HL-60 (cell line): Measurements from ENCODE around the gene FOXP2.

Experiments used
- DNase-seq, 2 experiments: peaks; one replicate each; pipeline ENCODE4 v3.0.0-alpha.2; 2010 to 2020; ENCODE audit warnings: low read depth in 1 of 2, low spot score in 1 of 2
- H3K27ac ChIP-seq: fragments of 250-450 bp; sonication (Bioruptor Pico); replicated peaks from 2 replicates; pipeline ENCODE4 v1.5.1; 2020; ENCODE audit warnings: mild to moderate bottlenecking, moderate library complexity
- H3K27me3 ChIP-seq: fragments of 250-450 bp; sonication (Bioruptor Pico); 2 replicates; pipeline ENCODE4 v1.5.1; 2021; ENCODE audit warnings: mild to moderate bottlenecking, moderate library complexity; ENCODE audit not compliant: insufficient read depth, poor library complexity, severe bottlenecking
- H3K4me3 ChIP-seq: replicated peaks from 2 replicates; pipeline ENCODE4 v1.5.1; 2011; ENCODE audit warnings: mild to moderate bottlenecking, control low read depth, low read length; ENCODE audit not compliant: insufficient read depth
- GABPA ChIP-seq: IDR thresholded peaks from 2 replicates; pipeline ENCODE4 v1.6.1; 2012; ENCODE audit warnings: low read depth
- POLR2AphosphoS5 ChIP-seq: IDR thresholded peaks from 2 replicates; pipeline ENCODE4 v1.6.1; 2012; ENCODE audit warnings: low read depth
- SPI1 ChIP-seq: IDR thresholded peaks from 2 replicates; pipeline ENCODE4 v1.6.1; 2012; ENCODE audit warnings: low read depth, mild to moderate bottlenecking, borderline replicate concordance
- TF ChIP-seq, protein P1 (sequence below): IDR thresholded peaks from one replicate; pipeline ENCODE4 v1.5.1; 2011; ENCODE audit warnings: low read length, control low read depth, inconsistent platforms; ENCODE audit not compliant: insufficient read depth
- TF ChIP-seq, protein P2 (sequence below): IDR thresholded peaks from 2 replicates; pipeline ENCODE4 v1.6.1; 2012; ENCODE audit warnings: low read depth; ENCODE audit not compliant: insufficient replicate concordance

The FOXP2 gene

DNA sequence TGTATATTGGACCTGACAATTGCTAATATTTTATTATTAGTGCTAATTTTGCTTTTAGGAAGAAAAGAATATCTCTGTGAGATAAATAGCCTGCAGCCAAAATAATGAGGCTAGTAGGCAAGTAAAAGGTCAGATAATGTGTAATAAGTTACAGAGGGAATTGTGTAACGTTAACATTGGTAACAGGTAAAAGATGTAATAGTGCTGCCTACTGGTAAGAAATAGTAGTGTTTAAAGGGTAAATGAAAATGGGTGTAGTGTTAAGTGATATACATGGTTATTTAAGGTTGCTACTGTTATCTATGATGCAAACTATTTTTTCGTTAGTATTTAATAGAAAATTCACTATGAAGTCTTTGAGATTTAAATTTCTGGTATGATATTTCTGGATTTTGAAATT lies 9.2 kb upstream of the FOXP2 start:
- no peaks in the 10 kb centered on the region for H3K27me3 ChIP-seq
- H3K27ac ChIP-seq: no peak overlapping the region
- TF ChIP-seq POLR2AphosphoS5 (no peak), GABPA (no peak), SPI1 (no peak)
- TF ChIP-seq, protein P1, sequence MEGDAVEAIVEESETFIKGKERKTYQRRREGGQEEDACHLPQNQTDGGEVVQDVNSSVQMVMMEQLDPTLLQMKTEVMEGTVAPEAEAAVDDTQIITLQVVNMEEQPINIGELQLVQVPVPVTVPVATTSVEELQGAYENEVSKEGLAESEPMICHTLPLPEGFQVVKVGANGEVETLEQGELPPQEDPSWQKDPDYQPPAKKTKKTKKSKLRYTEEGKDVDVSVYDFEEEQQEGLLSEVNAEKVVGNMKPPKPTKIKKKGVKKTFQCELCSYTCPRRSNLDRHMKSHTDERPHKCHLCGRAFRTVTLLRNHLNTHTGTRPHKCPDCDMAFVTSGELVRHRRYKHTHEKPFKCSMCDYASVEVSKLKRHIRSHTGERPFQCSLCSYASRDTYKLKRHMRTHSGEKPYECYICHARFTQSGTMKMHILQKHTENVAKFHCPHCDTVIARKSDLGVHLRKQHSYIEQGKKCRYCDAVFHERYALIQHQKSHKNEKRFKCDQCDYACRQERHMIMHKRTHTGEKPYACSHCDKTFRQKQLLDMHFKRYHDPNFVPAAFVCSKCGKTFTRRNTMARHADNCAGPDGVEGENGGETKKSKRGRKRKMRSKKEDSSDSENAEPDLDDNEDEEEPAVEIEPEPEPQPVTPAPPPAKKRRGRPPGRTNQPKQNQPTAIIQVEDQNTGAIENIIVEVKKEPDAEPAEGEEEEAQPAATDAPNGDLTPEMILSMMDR: no peak
- TF ChIP-seq, protein P2, sequence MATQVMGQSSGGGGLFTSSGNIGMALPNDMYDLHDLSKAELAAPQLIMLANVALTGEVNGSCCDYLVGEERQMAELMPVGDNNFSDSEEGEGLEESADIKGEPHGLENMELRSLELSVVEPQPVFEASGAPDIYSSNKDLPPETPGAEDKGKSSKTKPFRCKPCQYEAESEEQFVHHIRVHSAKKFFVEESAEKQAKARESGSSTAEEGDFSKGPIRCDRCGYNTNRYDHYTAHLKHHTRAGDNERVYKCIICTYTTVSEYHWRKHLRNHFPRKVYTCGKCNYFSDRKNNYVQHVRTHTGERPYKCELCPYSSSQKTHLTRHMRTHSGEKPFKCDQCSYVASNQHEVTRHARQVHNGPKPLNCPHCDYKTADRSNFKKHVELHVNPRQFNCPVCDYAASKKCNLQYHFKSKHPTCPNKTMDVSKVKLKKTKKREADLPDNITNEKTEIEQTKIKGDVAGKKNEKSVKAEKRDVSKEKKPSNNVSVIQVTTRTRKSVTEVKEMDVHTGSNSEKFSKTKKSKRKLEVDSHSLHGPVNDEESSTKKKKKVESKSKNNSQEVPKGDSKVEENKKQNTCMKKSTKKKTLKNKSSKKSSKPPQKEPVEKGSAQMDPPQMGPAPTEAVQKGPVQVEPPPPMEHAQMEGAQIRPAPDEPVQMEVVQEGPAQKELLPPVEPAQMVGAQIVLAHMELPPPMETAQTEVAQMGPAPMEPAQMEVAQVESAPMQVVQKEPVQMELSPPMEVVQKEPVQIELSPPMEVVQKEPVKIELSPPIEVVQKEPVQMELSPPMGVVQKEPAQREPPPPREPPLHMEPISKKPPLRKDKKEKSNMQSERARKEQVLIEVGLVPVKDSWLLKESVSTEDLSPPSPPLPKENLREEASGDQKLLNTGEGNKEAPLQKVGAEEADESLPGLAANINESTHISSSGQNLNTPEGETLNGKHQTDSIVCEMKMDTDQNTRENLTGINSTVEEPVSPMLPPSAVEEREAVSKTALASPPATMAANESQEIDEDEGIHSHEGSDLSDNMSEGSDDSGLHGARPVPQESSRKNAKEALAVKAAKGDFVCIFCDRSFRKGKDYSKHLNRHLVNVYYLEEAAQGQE: no peak
- H3K4me3 ChIP-seq: no peak overlapping the region
- DNase-seq: peak in 1 of 2 experiments; percentile 14

DNA sequence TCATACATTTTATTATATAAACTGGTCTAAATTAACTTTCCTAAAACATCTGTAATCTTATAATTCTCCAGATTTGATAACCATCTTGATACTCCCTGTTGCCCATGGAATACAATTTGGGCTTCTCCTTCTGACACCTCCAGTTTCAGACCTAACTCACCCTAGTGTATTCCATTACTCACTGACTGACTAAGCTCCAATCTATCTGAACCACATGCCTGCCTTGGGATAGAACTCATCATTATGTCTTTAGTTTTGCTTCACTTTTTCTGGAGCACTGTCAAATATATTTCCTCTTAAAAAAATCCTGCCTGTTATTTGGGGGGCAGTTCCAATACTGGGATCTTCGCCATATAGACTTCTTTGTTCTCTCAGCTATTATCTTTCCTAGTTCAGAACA lies 4.9 kb upstream of the FOXP2 start:
- H3K27ac ChIP-seq: no peak overlapping the region
- TF ChIP-seq, protein P2: no peak
- H3K27me3 ChIP-seq: no peaks in the 10 kb centered on the region
- H3K4me3 ChIP-seq: no peak overlapping the region
- DNase-seq: no peak

DNA sequence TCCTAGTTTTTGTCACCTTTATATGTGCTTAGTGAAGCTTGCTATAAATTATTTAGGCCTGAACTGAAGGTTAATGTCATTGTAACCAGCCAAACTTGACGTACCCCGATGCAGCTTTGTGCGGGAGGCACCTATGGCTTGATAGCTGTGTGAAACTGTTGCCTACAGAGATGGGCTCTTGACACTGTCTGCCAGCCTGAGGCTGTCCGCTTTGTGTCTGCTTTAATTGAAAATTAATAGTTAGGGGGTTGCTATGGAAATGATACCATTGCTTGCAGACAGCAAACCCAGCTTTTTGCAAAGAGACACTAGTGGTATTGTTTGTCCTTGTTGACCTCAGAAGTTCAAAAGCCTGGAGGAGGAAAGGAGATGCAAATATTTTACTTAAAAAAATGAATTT lies 2.1 kb upstream of the FOXP2 start:
- Histone ChIP-seq H3K4me3 (no peak overlapping the region), H3K27ac (no peak overlapping the region), H3K27me3 (no peaks in the 10 kb centered on the region)
- no peak for DNase-seq
- TF ChIP-seq GABPA (no peak), POLR2AphosphoS5 (no peak), SPI1 (no peak)
- TF ChIP-seq, protein P1: no peak
- TF ChIP-seq, protein P2: no peak

DNA sequence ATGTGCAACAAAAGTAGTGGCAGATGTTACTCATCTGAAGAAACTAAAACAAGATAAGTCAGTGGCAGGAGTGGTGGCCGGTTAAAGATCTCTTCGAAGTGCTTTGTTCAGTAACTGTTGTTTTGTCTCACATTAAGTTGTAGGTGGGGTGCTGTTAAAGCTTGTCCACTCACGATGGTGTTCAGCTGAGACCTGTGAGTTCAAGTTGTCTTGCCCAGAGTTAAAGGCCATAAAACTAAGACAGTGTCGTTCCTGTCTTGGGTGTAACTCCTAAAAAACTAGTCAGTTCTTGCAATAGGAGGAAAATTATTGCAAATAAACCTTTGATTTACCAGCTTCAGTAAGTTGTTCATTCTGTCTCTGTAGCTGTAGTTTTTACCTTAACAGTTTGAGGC lies 857 bp upstream of the FOXP2 start:
- Histone ChIP-seq H3K4me3 (no peak overlapping the region), H3K27me3 (no peaks in the 10 kb centered on the region), H3K27ac (no peak overlapping the region)
- DNase-seq: no peak
- TF ChIP-seq, protein P2: no peak
- TF ChIP-seq, protein P1: no peak
- TF ChIP-seq SPI1 (no peak), GABPA (no peak)
